ENCODE results near the gene DENND6A. TPM values are rescaled to one million over a fixed set of nuclear protein-coding genes. Genes with fewer than 3 reads are reported as not detected.

Gene DENND6A
- total and polyA plus RNA-seq, 2 of the 8 experiments (the other 6 are each of a cell fraction or from before 2014, with no cell fraction given), result 7.8 to 14.8 TPM

- no peak for DNase-seq (ENCODE audit: low read depth in 1 of 2, low spot score in 2 of 2)
- POLR2A ChIA-PET (ENCODE audit: partially characterized antibody), result interaction anchor here (0.6 to 1.2 kb wide), 2 partner anchors 17 to 257 kb away, joined by 4 read pairs; partner anchors contain the start of gene DENND6A
- no peak overlapping the region for H4K91ac ChIP-seq (replicated peaks; ENCODE audit: insufficient read length, low read length)
- no peak for TF ChIP-seq RAD21 (IDR thresholded peaks at IDR 0.05 in 1 of 2, conservative IDR thresholded peaks at IDR 0.05 in 1 of 2; ENCODE audit: low read depth in 2 of 2, low read length in 2 of 2)
- TF ChIP-seq GABPA (IDR thresholded peaks at IDR 0.05; ENCODE audit: borderline replicate concordance, insufficient read depth, low read length), result no peak
- TF ChIP-seq POLR2A (IDR thresholded peaks at IDR 0.05; ENCODE audit: control extremely low read depth in 1 of 2, low read depth in 2 of 2, low read length in 2 of 2), result no peak
- TF ChIP-seq SIX5 (IDR thresholded peaks at IDR 0.05; ENCODE audit: low read depth, low read length), result no peak
- TF ChIP-seq NRF1 (IDR thresholded peaks at IDR 0.05; ENCODE audit: low read depth, low read length), result no peak
- TF ChIP-seq MAX (IDR thresholded peaks at IDR 0.05), result no peak
- no peak for TF ChIP-seq CBX5 (IDR thresholded peaks at IDR 0.05; ENCODE audit: low read depth, low read length)
- TF ChIP-seq TAF1 (IDR thresholded peaks at IDR 0.05; ENCODE audit: low read depth, low read length), result no peak
- no peak for TF ChIP-seq RFX5 (IDR thresholded peaks at IDR 0.05; ENCODE audit: borderline replicate concordance, low read depth, low read length)
- no peak for TF ChIP-seq BCL11A (IDR thresholded peaks at IDR 0.05; ENCODE audit: low read depth in 2 of 2, low read length in 2 of 2)
- no peak for TF ChIP-seq RNF2 (IDR thresholded peaks at IDR 0.05; ENCODE audit: borderline replicate concordance, low read depth, low read length, missing control alignments, poor library complexity, severe bottlenecking)
- no peak for TF ChIP-seq CBX8 (IDR thresholded peaks at IDR 0.05; ENCODE audit: borderline replicate concordance, low read depth, low read length)
- TF ChIP-seq POU5F1 (IDR thresholded peaks at IDR 0.05; ENCODE audit: low read depth, low read length), result no peak
- no peak for TF ChIP-seq SP1 (IDR thresholded peaks at IDR 0.05; ENCODE audit: low read depth, low read length)
Observed at GRCh38 chr3:57675530-57675929, 17.3 kb downstream of the DENND6A start.

More at GRCh38 chr3:57675530-57675929, 17.3 kb downstream of the DENND6A start:
- H3K27me3 ChIP-seq (replicated peaks in 1 of 4; ENCODE audit: control insufficient read depth in 3 of 4, extremely low read depth in 1 of 4, insufficient read depth in 3 of 4, low read length in 3 of 4), result no peaks in the 10 kb centered on the region
- H2BK12ac ChIP-seq (ENCODE audit: low read depth, low read length), result no peak overlapping the region
- H2BK15ac ChIP-seq (ENCODE audit: low read length), result no peak overlapping the region
- no peak overlapping the region for H2AK5ac ChIP-seq (ENCODE audit: low read depth, low read length)
- no peak overlapping the region for H3K56ac ChIP-seq (replicated peaks; ENCODE audit: insufficient read length, low read depth, low read length)
- H3K18ac ChIP-seq (ENCODE audit: extremely low read depth, low read length), result no peak overlapping the region
- no peak overlapping the region for H3K4ac ChIP-seq (replicated peaks; ENCODE audit: insufficient read length, low read depth, low read length)
- H3K23ac ChIP-seq (ENCODE audit: insufficient read length), result no peak overlapping the region
- no peak overlapping the region for H3K4me3 ChIP-seq (ENCODE audit: extremely low read depth in 1 of 4, insufficient read depth in 2 of 4, low read depth in 3 of 4, low read length in 4 of 4)
- no peak overlapping the region for H4K8ac ChIP-seq (ENCODE audit: extremely low read depth, insufficient read depth, low read length)
- FAIRE-seq, result no peak
- no peaks in the 10 kb centered on the region for H3K9me3 ChIP-seq (ENCODE audit: insufficient read depth in 2 of 2, low read depth in 1 of 2, low read length in 1 of 2)
- H4K20me1 ChIP-seq (replicated peaks in 1 of 2; ENCODE audit: control insufficient read depth in 1 of 2, insufficient read depth in 2 of 2, low read length in 2 of 2), result no peaks in the 10 kb centered on the region
- no peak overlapping the region for H2AFZ ChIP-seq (ENCODE audit: low read length)
- no peak overlapping the region for H3K9ac ChIP-seq (replicated peaks in 1 of 4; ENCODE audit: extremely low read depth in 1 of 4, low read depth in 3 of 4, low read length in 3 of 4)
- peaks cover 0 to 3% (median 0%) of the 10 kb centered on the region in 4 experiments; a peak in 1 of 7 replicates for H3K4me1 ChIP-seq (replicated peaks in 1 of 4; ENCODE audit: control insufficient read depth in 3 of 4, insufficient read depth in 4 of 4, low read length in 3 of 4)
- H2BK20ac ChIP-seq (ENCODE audit: low read length), result no peak overlapping the region
- H2BK5ac ChIP-seq (ENCODE audit: low read depth, low read length), result no peak overlapping the region; the same call in 1 of the 2 replicates
- H3K27ac ChIP-seq (ENCODE audit: low read depth, low read length), result no peak overlapping the region
- H3K79me2 ChIP-seq (ENCODE audit: control insufficient read depth in 1 of 2, insufficient read depth in 2 of 2, low read length in 2 of 2), result peaks cover 0 to 12% of the 10 kb centered on the region in 2 experiments; a peak in 1 of 4 replicates
- H3K23me2 ChIP-seq (ENCODE audit: low read depth, low read length), result no peaks in the 10 kb centered on the region
- peaks cover 0 to 3% (median 0%) of the 10 kb centered on the region in 4 experiments; a peak in 1 of 8 replicates for H3K36me3 ChIP-seq (ENCODE audit: control insufficient read depth in 2 of 4, insufficient read depth in 4 of 4, low read length in 3 of 4)
- no peak overlapping the region for H4K5ac ChIP-seq (ENCODE audit: insufficient read length, low read depth, low read length)
- CTCF ChIA-PET (ENCODE audit: partially characterized antibody), result interaction anchor here (1.6 kb wide), 1 partner anchor 12 kb away, joined by 3 read pairs; no protein-coding TSS in a partner anchor
- H3K14ac ChIP-seq (ENCODE audit: insufficient read length), result no peak overlapping the region
- H2BK120ac ChIP-seq (replicated peaks; ENCODE audit: low read depth, low read length), result no peak overlapping the region
- H3K79me1 ChIP-seq (ENCODE audit: low read depth, low read length), result no peaks in the 10 kb centered on the region
- H3K4me2 ChIP-seq (ENCODE audit: insufficient read depth in 1 of 2, low read depth in 2 of 2, low read length in 2 of 2), result no peak overlapping the region
